K562 (cell line): ENCODE results near the gene SALL3. TPM values are rescaled to one million over a fixed set of nuclear protein-coding genes. Genes with fewer than 3 reads are reported as not detected.

ENCODE experiments used
- ATAC-seq: fragments of 200-7000 bp; cut with Tn5 transposase; 3 replicates; pipeline ENCODE4 v1.9.1; 2020; ENCODE audit warnings: moderate library complexity
- BruUV-seq: library from RNA; stranded (reverse); fragments of 400-500 nt; replicated peaks from 2 replicates; lab custom pipeline; 2021; lab: Mats Ljungman, UMichigan
- CTCF ChIA-PET: fragments of 300-600 bp; formaldehyde crosslinking; extraction: SDS; loops from one replicate; lab custom pipeline; 2021; ENCODE audit warnings: low intra/inter-chr PET ratio; lab: Yijun Ruan, JAX
- POLR2A ChIA-PET: fragments of 300-600, 350-650 bp; sonication (Branson Sonifier 250); formaldehyde crosslinking; extraction: SDS; loops from one replicate; lab custom pipeline; 2021; ENCODE audit warnings: antibody characterized with exemption, inconsistent platforms; lab: Yijun Ruan, JAX
- DNase-seq, 4 experiments: peaks; one replicate each; pipeline versions ENCODE4 v3.0.0 to v3.0.0-alpha.2; 2011 to 2018; ENCODE audit warnings: low spot score in 3 of 4, mixed read lengths in 3 of 4; ENCODE audit errors: extremely low read depth in 1 of 4
- FAIRE-seq: peaks from 2 replicates; lab custom pipeline; 2011; peaks lifted over from hg19 to GRCh38; lab: Jason Lieb, UNC
- H2AFZ ChIP-seq: 2 replicates; pipeline ENCODE4 v1.6.0; 2011; ENCODE audit warnings: low read depth, low read length, control low read depth, inconsistent platforms
- H3K27ac ChIP-seq: fragments of 200-600 bp; 3 replicates; pipeline ENCODE4 v1.8.0; 2011; ENCODE audit warnings: low read depth, mild to moderate bottlenecking, control low read depth, inconsistent platforms, low read length, moderate library complexity, mixed read lengths; ENCODE audit errors: extremely low read depth
- H3K27me3 ChIP-seq, 2 experiments: fragments of 300-600 bp in 1 of 2; 2 replicates in 1 of 2; 3 replicates in 1 of 2; pipeline versions ENCODE4 v1.6.0 to v1.8.0; 2011; ENCODE audit warnings: inconsistent platforms in 2 of 2, low read length in 2 of 2, mild to moderate bottlenecking in 1 of 2, mixed read lengths in 1 of 2, moderate library complexity in 1 of 2; ENCODE audit not compliant: control insufficient read depth in 2 of 2, insufficient read depth in 2 of 2
- H3K36me3 ChIP-seq: fragments of 300-600 bp; 3 replicates; pipeline ENCODE4 v1.8.0; 2011; ENCODE audit warnings: mild to moderate bottlenecking, low read length, inconsistent platforms; ENCODE audit not compliant: control insufficient read depth, insufficient read depth
- H3K4me1 ChIP-seq, 2 experiments: fragments of 200-600 bp in 1 of 2; replicated peaks in 1 of 2; 2 replicates in 1 of 2; 3 replicates in 1 of 2; pipeline versions ENCODE4 v1.5.1 to v1.8.0; 2011; ENCODE audit warnings: inconsistent platforms in 2 of 2, low read length in 2 of 2, mild to moderate bottlenecking in 1 of 2, mixed read lengths in 1 of 2, moderate library complexity in 1 of 2; ENCODE audit not compliant: control insufficient read depth in 2 of 2, insufficient read depth in 2 of 2
- H3K4me2 ChIP-seq: 2 replicates; pipeline ENCODE4 v1.6.1; 2011; ENCODE audit warnings: low read length, control low read depth, inconsistent platforms, mixed read lengths; ENCODE audit not compliant: insufficient read depth
- H3K4me3 ChIP-seq: fragments of 200-600 bp; sonication (generic), shearing (Covaris generic); 2 replicates; pipeline ENCODE4 v1.5.1; 2016; ENCODE audit warnings: control low read depth, inconsistent platforms
- H3K79me2 ChIP-seq: fragments of 200-600 bp; 3 replicates; pipeline ENCODE4 v1.8.0; 2011; ENCODE audit warnings: low read length, inconsistent platforms; ENCODE audit not compliant: control insufficient read depth, insufficient read depth
- H3K9ac ChIP-seq, 2 experiments: 2 replicates each; pipeline versions ENCODE4 v1.6.0 to v1.6.1; 2011; ENCODE audit warnings: low read depth in 2 of 2, low read length in 2 of 2, control low read depth in 1 of 2, inconsistent platforms in 1 of 2, mild to moderate bottlenecking in 1 of 2, mixed read lengths in 1 of 2; ENCODE audit not compliant: insufficient read depth in 1 of 2
- H3K9me1 ChIP-seq: one replicate; pipeline ENCODE4 v1.6.0; 2011; ENCODE audit warnings: inconsistent platforms, mild to moderate bottlenecking, low read length, moderate library complexity; ENCODE audit not compliant: control insufficient read depth, insufficient read depth
- H3K9me3 ChIP-seq: replicated peaks from 2 replicates; pipeline ENCODE4 v1.5.1; 2011; ENCODE audit warnings: low read depth, low read length, inconsistent platforms; ENCODE audit not compliant: control insufficient read depth, insufficient read depth
- H4K20me1 ChIP-seq: replicated peaks from 2 replicates; pipeline ENCODE4 v1.6.1; 2011; ENCODE audit warnings: low read length, inconsistent platforms, mixed read lengths; ENCODE audit not compliant: control insufficient read depth, insufficient read depth
- ARHGAP35 ChIP-seq: fragments of 450-650 bp; IDR thresholded peaks from 2 replicates; pipeline ENCODE4 v1.6.1; 2018; ENCODE audit not compliant: partially characterized antibody
- JUN ChIP-seq, 2 experiments: sonication (generic) in 1 of 2; formaldehyde crosslinking in 1 of 2; IDR thresholded peaks; 2 replicates each; pipeline versions ENCODE4 v1.6.1 to v1.8.0; 2012 to 2022; ENCODE audit warnings: borderline replicate concordance in 2 of 2, mild to moderate bottlenecking in 2 of 2, improper control_type of control experiment in 1 of 2, low read depth in 1 of 2, low read length in 1 of 2, missing genetic modification reagents in 1 of 2
- JUND ChIP-seq, 2 experiments: IDR thresholded peaks; 2 replicates in 1 of 2; 3 replicates in 1 of 2; pipeline ENCODE4 v1.6.1; 2011; ENCODE audit warnings: borderline replicate concordance in 2 of 2, low read depth in 2 of 2, low read length in 2 of 2, improper control_type of control experiment in 1 of 2, missing biosample characterization in 1 of 2, missing genetic modification characterization in 1 of 2, missing genetic modification reagents in 1 of 2
- NFE2 ChIP-seq: IDR thresholded peaks from 2 replicates; pipeline ENCODE4 v1.6.1; 2014; ENCODE audit warnings: antibody characterized with exemption, low read depth
- ZNF274 ChIP-seq: IDR thresholded peaks from 2 replicates; pipeline ENCODE4 v1.6.1; 2011; ENCODE audit warnings: low read depth, mild to moderate bottlenecking, low read length, moderate library complexity, borderline replicate concordance
- ZNF584 ChIP-seq: fragments of 200-800 bp; sonication (Bioruptor generic); IDR thresholded peaks from 2 replicates; pipeline ENCODE4 v1.6.1; 2016; ENCODE audit warnings: low read depth, mild to moderate bottlenecking, missing genetic modification characterization, missing compliant biosample characterization
- ZNF76 ChIP-seq: fragments of 250-450 bp; sonication (Bioruptor Pico); IDR thresholded peaks from 2 replicates; pipeline ENCODE4 v1.4.0; 2020; ENCODE audit warnings: mild to moderate bottlenecking, moderate library complexity, borderline replicate concordance
- WGBS: fragments of 100-300 bp; shearing (Covaris generic); methylation state at CpG from one replicate; pipeline ENCODE4 v1.1.6; 2016; ENCODE audit warnings: low coverage, mixed read lengths; ENCODE audit not compliant: insufficient coverage; ENCODE audit errors: missing lambda C conversion rate; 5-methylcytosine and 5-hydroxymethylcytosine counted together
- in situ Hi-C: fragments of 300-500 bp; cut with MboI; formaldehyde crosslinking; loops from 4 replicates; pipeline ENCODE4 v1.15.0; 2018; ENCODE audit warnings: inconsistent platforms, mixed read lengths
- intact Hi-C: fragments of 100-400 bp; cut with micrococcal nuclease; formaldehyde crosslinking; loops from 2 replicates; pipeline ENCODE4 v1.14.2; 2022
- polyA plus RNA-seq, 8 experiments: library from polyadenylated mRNA; depleted of rRNA in 4 of 8; stranded (reverse) in 5 of 8; unstranded in 3 of 8; fragments of >200 nt; fragmentation: Nextera tagmentation in 2 of 8; fragmentation: Illumina TruSeq in 1 of 8; extraction: Ambion mirVana in 2 of 8; extraction: Trizol in 1 of 8; gene quantifications; 2 replicates each; pipeline versions ENCODE4 v1.2.1 to v1.2.3, GENCODE V29; 2011 to 2014; ENCODE audit warnings: inconsistent platforms in 1 of 8, missing spikeins in 1 of 8
- total RNA-seq, 7 experiments: library from RNA; depleted of rRNA in 6 of 7; stranded (reverse); fragments of >200 nt in 6 of 7; fragmentation: Illumina TruSeq in 2 of 7; extraction: Trizol in 2 of 7; gene quantifications; 2 replicates each; pipeline versions ENCODE4 v1.2.1 to v1.2.3, GENCODE V29; 2011 to 2021; ENCODE audit warnings: low replicate concordance in 1 of 7
- TF ChIP-seq, protein P1 (sequence below): sonication (generic); formaldehyde crosslinking; IDR thresholded peaks from 2 replicates; pipeline ENCODE4 v1.8.0; 2022; ENCODE audit warnings: missing genetic modification reagents, mild to moderate bottlenecking, borderline replicate concordance
- TF ChIP-seq, protein P2 (sequence below): fragments of 250-450 bp; sonication (Bioruptor Pico); IDR thresholded peaks from 2 replicates; pipeline ENCODE4 v1.8.0; 2022; ENCODE audit warnings: moderate library complexity, mild to moderate bottlenecking, inconsistent platforms
- TF ChIP-seq, protein P3 (sequence below): sonication (generic); formaldehyde crosslinking; IDR thresholded peaks from 2 replicates; pipeline ENCODE4 v1.8.1; 2023; ENCODE audit warnings: mild to moderate bottlenecking, missing genetic modification reagents

The SALL3 gene
- total and polyA plus RNA-seq, 9 of the 15 experiments (the other 6 are each of a cell fraction or from before 2014, with no cell fraction given) = not detected

DNA sequence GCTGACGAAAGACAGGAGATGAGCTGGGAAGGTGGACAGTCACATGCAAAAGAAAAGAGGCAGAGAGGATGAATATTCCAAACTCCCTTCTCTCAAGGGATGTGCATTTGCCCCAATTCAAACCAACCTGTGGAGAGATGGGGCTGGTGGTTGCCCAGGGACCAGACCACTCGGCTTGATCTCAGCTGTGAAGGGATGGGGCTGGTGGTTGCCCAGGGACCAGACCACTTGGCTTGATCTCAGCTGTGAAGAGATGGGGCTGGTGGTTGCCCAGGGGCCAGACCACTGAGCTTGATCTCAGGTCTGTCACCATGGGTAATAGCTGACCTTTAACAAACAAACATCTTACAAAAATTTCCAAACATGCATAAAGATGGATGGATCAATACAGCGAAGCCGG is 42.5 kb upstream of the SALL3 start:
- TF ChIP-seq, protein P1, sequence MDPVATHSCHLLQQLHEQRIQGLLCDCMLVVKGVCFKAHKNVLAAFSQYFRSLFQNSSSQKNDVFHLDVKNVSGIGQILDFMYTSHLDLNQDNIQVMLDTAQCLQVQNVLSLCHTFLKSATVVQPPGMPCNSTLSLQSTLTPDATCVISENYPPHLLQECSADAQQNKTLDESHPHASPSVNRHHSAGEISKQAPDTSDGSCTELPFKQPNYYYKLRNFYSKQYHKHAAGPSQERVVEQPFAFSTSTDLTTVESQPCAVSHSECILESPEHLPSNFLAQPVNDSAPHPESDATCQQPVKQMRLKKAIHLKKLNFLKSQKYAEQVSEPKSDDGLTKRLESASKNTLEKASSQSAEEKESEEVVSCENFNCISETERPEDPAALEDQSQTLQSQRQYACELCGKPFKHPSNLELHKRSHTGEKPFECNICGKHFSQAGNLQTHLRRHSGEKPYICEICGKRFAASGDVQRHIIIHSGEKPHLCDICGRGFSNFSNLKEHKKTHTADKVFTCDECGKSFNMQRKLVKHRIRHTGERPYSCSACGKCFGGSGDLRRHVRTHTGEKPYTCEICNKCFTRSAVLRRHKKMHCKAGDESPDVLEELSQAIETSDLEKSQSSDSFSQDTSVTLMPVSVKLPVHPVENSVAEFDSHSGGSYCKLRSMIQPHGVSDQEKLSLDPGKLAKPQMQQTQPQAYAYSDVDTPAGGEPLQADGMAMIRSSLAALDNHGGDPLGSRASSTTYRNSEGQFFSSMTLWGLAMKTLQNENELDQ = no peak
- no peak overlapping the region for H3K27ac ChIP-seq
- no peaks in the 10 kb centered on the region for H3K36me3 ChIP-seq
- H3K4me3 ChIP-seq = no peak overlapping the region
- no peaks in the 10 kb centered on the region for H3K9me3 ChIP-seq
- H3K79me2 ChIP-seq = no peaks in the 10 kb centered on the region
- CTCF ChIA-PET = no interaction called here
- ATAC-seq (no peak), DNase-seq (no peak), FAIRE-seq (no peak)
- H3K4me2 ChIP-seq = no peak overlapping the region
- WGBS = 4% methylated on average over 4 of the region's 4 CpGs
- no peaks in the 10 kb centered on the region for H3K4me1 ChIP-seq
- no peak overlapping the region for H2AFZ ChIP-seq
- H3K27me3 ChIP-seq = peaks cover 2 to 41% of the 10 kb centered on the region in 2 experiments; a peak in 3 of 5 replicates
- intact Hi-C loops = no loop called here
- BruUV-seq = no TSS peak
- POLR2A ChIA-PET = no interaction called here
- no peak overlapping the region for H3K9ac ChIP-seq
- no peaks in the 10 kb centered on the region for H4K20me1 ChIP-seq
- in situ Hi-C loops = no loop called here
- H3K9me1 ChIP-seq = no peaks in the 10 kb centered on the region

DNA sequence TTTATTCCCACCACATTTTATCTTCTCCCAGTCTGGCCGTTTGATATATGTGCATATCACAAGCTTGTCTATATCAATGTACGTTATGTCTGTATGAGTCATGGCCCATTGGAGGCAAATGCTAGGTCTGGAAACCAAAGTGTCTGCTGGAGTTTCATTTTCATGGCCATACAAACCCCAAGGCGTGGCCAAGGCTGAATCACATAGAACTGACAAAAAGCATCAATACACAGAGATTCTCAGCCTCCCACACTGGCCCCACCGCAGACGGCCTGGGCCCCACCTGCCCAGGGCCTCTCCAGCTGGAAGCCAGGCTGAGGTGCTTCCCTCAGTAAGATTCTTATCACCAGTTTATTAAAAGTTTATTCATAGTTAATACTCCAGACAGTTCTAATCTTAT is 40.5 kb upstream of the SALL3 start:
- Histone ChIP-seq H3K4me2 (no peak overlapping the region), H3K9ac (no peak overlapping the region), H2AFZ (no peak overlapping the region), H3K9me1 (no peaks in the 10 kb centered on the region), H3K9me3 (no peaks in the 10 kb centered on the region), H3K27me3 (peaks cover 3 to 49% of the 10 kb centered on the region in 2 experiments; a peak in 3 of 5 replicates), H3K79me2 (no peaks in the 10 kb centered on the region), H3K27ac (no peak overlapping the region), H3K4me1 (no peaks in the 10 kb centered on the region), H3K36me3 (no peaks in the 10 kb centered on the region), H4K20me1 (no peaks in the 10 kb centered on the region), H3K4me3 (no peak overlapping the region)
- no TSS peak for BruUV-seq
- ChIA-PET POLR2A (no interaction called here), CTCF (no interaction called here)
- in situ Hi-C loops = no loop called here
- 4% methylated on average over 4 of the region's 5 CpGs for WGBS
- ATAC-seq = no peak
- no peak for DNase-seq
- FAIRE-seq = no peak
- intact Hi-C loops = no loop called here
- no peak for TF ChIP-seq ARHGAP35
- no peak for TF ChIP-seq JUND (IDR thresholded peaks at IDR 0.05; ENCODE audit: borderline replicate concordance, low read depth, low read length)
- no peak for TF ChIP-seq JUND (tag; IDR thresholded peaks at IDR 0.05; ENCODE audit: borderline replicate concordance, low read depth, low read length)
- TF ChIP-seq ZNF274 = no peak
- TF ChIP-seq NFE2 = no peak
- TF ChIP-seq, protein P2, sequence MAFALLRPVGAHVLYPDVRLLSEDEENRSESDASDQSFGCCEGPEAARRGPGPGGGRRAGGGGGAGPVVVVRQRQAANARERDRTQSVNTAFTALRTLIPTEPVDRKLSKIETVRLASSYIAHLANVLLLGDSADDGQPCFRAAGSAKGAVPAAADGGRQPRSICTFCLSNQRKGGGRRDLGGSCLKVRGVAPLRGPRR (CRISPR knock-in tag) = no peak
- TF ChIP-seq ZNF584 (CRISPR knock-in tag) = no peak
- TF ChIP-seq ZNF76 (CRISPR knock-in tag) = no peak
- TF ChIP-seq, protein P3, sequence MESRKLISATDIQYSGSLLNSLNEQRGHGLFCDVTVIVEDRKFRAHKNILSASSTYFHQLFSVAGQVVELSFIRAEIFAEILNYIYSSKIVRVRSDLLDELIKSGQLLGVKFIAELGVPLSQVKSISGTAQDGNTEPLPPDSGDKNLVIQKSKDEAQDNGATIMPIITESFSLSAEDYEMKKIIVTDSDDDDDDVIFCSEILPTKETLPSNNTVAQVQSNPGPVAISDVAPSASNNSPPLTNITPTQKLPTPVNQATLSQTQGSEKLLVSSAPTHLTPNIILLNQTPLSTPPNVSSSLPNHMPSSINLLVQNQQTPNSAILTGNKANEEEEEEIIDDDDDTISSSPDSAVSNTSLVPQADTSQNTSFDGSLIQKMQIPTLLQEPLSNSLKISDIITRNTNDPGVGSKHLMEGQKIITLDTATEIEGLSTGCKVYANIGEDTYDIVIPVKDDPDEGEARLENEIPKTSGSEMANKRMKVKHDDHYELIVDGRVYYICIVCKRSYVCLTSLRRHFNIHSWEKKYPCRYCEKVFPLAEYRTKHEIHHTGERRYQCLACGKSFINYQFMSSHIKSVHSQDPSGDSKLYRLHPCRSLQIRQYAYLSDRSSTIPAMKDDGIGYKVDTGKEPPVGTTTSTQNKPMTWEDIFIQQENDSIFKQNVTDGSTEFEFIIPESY (CRISPR knock-in tag) = no peak
- TF ChIP-seq JUN (IDR thresholded peaks at IDR 0.05; ENCODE audit: borderline replicate concordance, low read depth, low read length) = no peak
- TF ChIP-seq JUN (CRISPR knock-in tag; IDR thresholded peaks at IDR 0.05; ENCODE audit: borderline replicate concordance) = no peak
